WI38 (cell line): ENCODE results near the gene AHRR.
"Not testable (repeated sequence)": the region's sequence is repeated elsewhere in the genome, so short reads cannot be mapped to it uniquely, and the experiment has no call there.

Experiments used
- H3K4me3 ChIP-seq: 2 replicates; pipeline ENCODE4 v1.5.1; 2011; ENCODE audit warnings: low read depth, mild to moderate bottlenecking, control low read depth, low read length
- CTCF ChIP-seq: IDR thresholded peaks from 2 replicates; pipeline ENCODE4 v1.5.1; 2012; ENCODE audit warnings: low read depth, mild to moderate bottlenecking, control low read depth, low read length

AHRR gene

DNA sequence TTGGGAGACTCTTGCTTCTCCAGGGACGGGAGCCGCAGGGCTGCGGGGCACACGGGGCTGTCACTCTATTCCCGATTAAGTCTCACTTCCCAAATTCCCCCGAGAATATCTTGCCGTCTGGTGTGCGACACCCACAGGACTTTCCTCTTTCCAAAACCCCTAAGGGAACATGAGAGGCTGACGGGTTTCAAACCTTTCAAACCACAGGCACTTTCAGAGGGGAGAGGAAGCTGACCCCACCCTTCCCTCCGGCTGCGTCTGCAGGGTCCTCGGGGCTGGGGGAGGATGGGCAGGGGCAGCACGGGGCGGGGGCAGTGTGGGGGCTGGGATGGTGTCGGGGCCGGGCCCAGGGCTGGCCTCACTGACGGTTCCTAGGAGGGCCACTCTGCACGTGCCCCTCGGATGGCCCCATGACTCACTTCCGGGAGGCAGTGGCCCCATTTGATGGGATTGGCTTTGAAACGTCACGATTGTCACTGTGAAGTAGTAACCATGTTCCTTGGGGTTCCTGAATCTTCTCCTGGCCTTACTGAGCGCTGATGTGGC lies 164.5 kb downstream of the AHRR start:
- no peak overlapping the region for H3K4me3 ChIP-seq
- TF ChIP-seq CTCF: no peak

DNA sequence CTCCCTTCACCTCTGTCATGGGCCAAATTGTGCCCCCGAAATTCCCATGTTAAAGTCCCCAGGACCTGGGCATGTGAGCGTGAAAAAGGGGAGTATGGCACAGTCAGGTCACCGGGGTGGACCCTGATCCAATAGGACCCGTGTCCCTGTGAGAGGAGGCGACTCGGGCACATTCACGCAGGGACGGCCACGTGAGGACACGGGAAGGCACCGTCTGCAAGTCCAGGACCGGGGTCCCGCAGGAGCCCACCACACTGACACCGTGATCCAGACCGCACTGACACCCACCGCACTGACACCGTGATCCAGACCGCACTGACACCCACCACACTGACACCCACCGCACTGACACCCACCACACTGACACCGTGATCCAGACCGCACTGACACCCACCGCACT lies 165.1 kb downstream of the AHRR start:
- not testable (repeated sequence) for H3K4me3 ChIP-seq
